Ishikawa (cell line): ENCODE results near the gene HOXB3.

Source experiments
- CREB1 ChIP-seq: IDR thresholded peaks from 2 replicates; pipeline ENCODE4 v1.6.1; 2012; ENCODE audit warnings: low read depth
- EGR1 ChIP-seq: IDR thresholded peaks from 2 replicates; pipeline ENCODE4 v1.6.1; 2012
- EP300 ChIP-seq: IDR thresholded peaks from 2 replicates; pipeline ENCODE4 v1.6.1; 2012; ENCODE audit warnings: borderline replicate concordance
- FOXM1 ChIP-seq: IDR thresholded peaks from 2 replicates; pipeline ENCODE4 v1.6.1; 2012; ENCODE audit warnings: low read depth, borderline replicate concordance
- NFIC ChIP-seq: IDR thresholded peaks from 2 replicates; pipeline ENCODE4 v1.6.1; 2012
- REST ChIP-seq: IDR thresholded peaks from 2 replicates; pipeline ENCODE4 v1.6.1; 2012; ENCODE audit warnings: low read depth, mild to moderate bottlenecking
- TAF1 ChIP-seq: IDR thresholded peaks from 2 replicates; pipeline ENCODE4 v1.6.1; 2012; ENCODE audit warnings: low read depth, mild to moderate bottlenecking
- USF1 ChIP-seq: IDR thresholded peaks from 2 replicates; pipeline ENCODE4 v1.6.1; 2012
- YY1 ChIP-seq: IDR thresholded peaks from 2 replicates; pipeline ENCODE4 v1.6.1; 2012; ENCODE audit warnings: low read depth
- TF ChIP-seq, protein P1 (sequence below): IDR thresholded peaks from 2 replicates; pipeline ENCODE4 v1.6.1; 2012

DNA sequence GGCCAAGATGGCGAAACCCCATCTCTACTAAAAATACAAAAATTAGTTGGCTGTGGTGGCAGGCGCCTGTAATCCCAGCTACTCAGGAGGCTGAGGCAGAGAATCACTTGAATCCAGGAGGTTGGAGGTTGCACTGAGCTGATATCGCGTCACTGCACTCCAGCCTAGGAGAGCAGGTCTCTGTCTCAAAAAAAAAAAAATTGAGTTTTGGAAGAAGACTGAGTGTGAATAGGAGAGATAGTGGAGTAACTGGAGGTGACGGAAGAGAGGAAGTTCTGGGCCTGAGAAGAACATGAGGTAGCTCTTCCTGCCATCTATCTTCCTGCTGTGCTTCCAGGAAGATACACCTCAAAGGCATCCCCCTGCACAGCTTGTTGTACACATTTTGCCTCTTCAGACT is 70.6 kb downstream of the HOXB3 start:
- TF ChIP-seq TAF1, result no peak
- TF ChIP-seq, protein P1, sequence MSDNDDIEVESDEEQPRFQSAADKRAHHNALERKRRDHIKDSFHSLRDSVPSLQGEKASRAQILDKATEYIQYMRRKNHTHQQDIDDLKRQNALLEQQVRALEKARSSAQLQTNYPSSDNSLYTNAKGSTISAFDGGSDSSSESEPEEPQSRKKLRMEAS, result no peak
- TF ChIP-seq REST, result no peak
- no peak for TF ChIP-seq USF1
- no peak for TF ChIP-seq CREB1
- no peak for TF ChIP-seq YY1
- no peak for TF ChIP-seq FOXM1
- TF ChIP-seq EP300, result no peak
- TF ChIP-seq NFIC, result no peak
- TF ChIP-seq EGR1, result no peak
